Neural crest cell (in vitro differentiated cells): ENCODE results near the gene BCL7A. TPM values are rescaled to one million over a fixed set of nuclear protein-coding genes. Genes with fewer than 3 reads are reported as not detected.

Source experiments
- DNase-seq: peaks from one replicate; pipeline ENCODE4 v3.0.0; 2021; ENCODE audit warnings: low read depth, mixed read lengths, low spot score
- H3K27ac Mint-ChIP-seq: one replicate; pipeline ENCODE4 v1.8.0; 2021; ENCODE audit warnings: mild to moderate bottlenecking, mixed read lengths; ENCODE audit not compliant: unreplicated experiment
- H3K27me3 Mint-ChIP-seq: 2 replicates; pipeline ENCODE4 v1.8.0; 2021; ENCODE audit warnings: low read depth, mild to moderate bottlenecking, mixed read lengths
- H3K36me3 Mint-ChIP-seq: 2 replicates; pipeline ENCODE4 v1.8.0; 2021; ENCODE audit warnings: low read depth, mild to moderate bottlenecking, mixed read lengths
- H3K4me1 Mint-ChIP-seq: 2 replicates; pipeline ENCODE4 v1.8.0; 2021; ENCODE audit warnings: mixed read lengths
- H3K4me3 Mint-ChIP-seq: one replicate; pipeline ENCODE4 v1.8.0; 2021; ENCODE audit warnings: mild to moderate bottlenecking, mixed read lengths
- H3K9me3 Mint-ChIP-seq: 2 replicates; pipeline ENCODE4 v1.8.0; 2021; ENCODE audit warnings: mixed read lengths
- CTCF ChIP-seq: fragments of 200-600 bp; sonication (generic); conservative IDR thresholded peaks from 2 replicates; pipeline ENCODE4 v1.5.0; 2021; ENCODE audit warnings: antibody characterized with exemption, mild to moderate bottlenecking
- total RNA-seq: library from RNA; stranded (reverse); gene quantifications from 2 replicates; pipeline ENCODE4 v1.2.1, GENCODE V29; 2021

The BCL7A gene
- total RNA-seq, 1 donor from 2014 or later: 57.4 TPM

GRCh38 chr12:121989276-121990113 lies 32.2 kb upstream of the BCL7A start:
- TF ChIP-seq CTCF: no peak
- no peak overlapping the region for H3K4me3 Mint-ChIP-seq
- H3K36me3 Mint-ChIP-seq: no peaks in the 10 kb centered on the region
- no peak for DNase-seq
- no peaks in the 10 kb centered on the region for H3K27me3 Mint-ChIP-seq
- no peak overlapping the region for H3K27ac Mint-ChIP-seq
- H3K9me3 Mint-ChIP-seq: no peaks in the 10 kb centered on the region
- H3K4me1 Mint-ChIP-seq: no peaks in the 10 kb centered on the region

GRCh38 chr12:121990114-121990647 lies 31.5 kb upstream of the BCL7A start:
- no peak overlapping the region for H3K4me3 Mint-ChIP-seq
- H3K36me3 Mint-ChIP-seq: no peaks in the 10 kb centered on the region
- H3K9me3 Mint-ChIP-seq: no peaks in the 10 kb centered on the region
- H3K27me3 Mint-ChIP-seq: no peaks in the 10 kb centered on the region
- no peak for TF ChIP-seq CTCF
- no peak for DNase-seq
- H3K4me1 Mint-ChIP-seq: no peaks in the 10 kb centered on the region
- no peak overlapping the region for H3K27ac Mint-ChIP-seq

- Mint-ChIP-seq H3K4me3 (no peak overlapping the region), H3K9me3 (no peaks in the 10 kb centered on the region), H3K4me1 (no peaks in the 10 kb centered on the region), H3K36me3 (no peaks in the 10 kb centered on the region), H3K27me3 (no peaks in the 10 kb centered on the region), H3K27ac (no peak overlapping the region)
- no peak for DNase-seq
- no peak for TF ChIP-seq CTCF
Measured at GRCh38 chr12:121990692-121991603, 30.7 kb upstream of the BCL7A start.

GRCh38 chr12:121992059-121992879 lies 29.4 kb upstream of the BCL7A start:
- Mint-ChIP-seq H3K9me3 (no peaks in the 10 kb centered on the region), H3K36me3 (no peaks in the 10 kb centered on the region), H3K27me3 (no peaks in the 10 kb centered on the region), H3K4me3 (no peak overlapping the region), H3K4me1 (no peaks in the 10 kb centered on the region), H3K27ac (no peak overlapping the region)
- TF ChIP-seq CTCF: no peak
- no peak for DNase-seq
